HCT116 (cell line): Measurements from ENCODE around the gene FRMD4B. TPM values are rescaled to one million over a fixed set of nuclear protein-coding genes. Genes with fewer than 3 reads are reported as not detected.

Source experiments
- ATAC-seq: fragments of 200-7000 bp; cut with Tn5 transposase; 2 replicates; pipeline ENCODE4 v1.9.1; 2020; ENCODE audit warnings: mild to moderate bottlenecking, moderate library complexity
- BruUV-seq: library from RNA; stranded (reverse); fragments of 400-500 nt; replicated peaks from 2 replicates; lab custom pipeline; 2021; lab: Mats Ljungman, UMichigan
- CTCF ChIA-PET: fragments of 300-600 bp; sonication (Branson Sonifier 250); formaldehyde crosslinking; loops from one replicate; lab custom pipeline; 2021; ENCODE audit warnings: antibody characterized with exemption; lab: Charles Lee
- POLR2A ChIA-PET: fragments of 300-600, 350-600 bp; sonication (Branson Sonifier 250); formaldehyde crosslinking; loops from one replicate; lab custom pipeline; 2021; ENCODE audit warnings: antibody characterized with exemption; lab: Charles Lee
- RAD21 ChIA-PET, 2 experiments: fragments of 300-600 bp; sonication (Branson Sonifier 250); formaldehyde crosslinking; loops; one replicate each; lab custom pipeline; 2023; ENCODE audit warnings: low total read pairs in 2 of 2; ENCODE audit not compliant: uncharacterized antibody in 2 of 2, unreplicated experiment in 2 of 2, low non-redundant PET in 1 of 2; lab: Charles Lee
- DNase-seq: peaks from one replicate; pipeline ENCODE4 v3.0.0-alpha.2; 2010; ENCODE audit warnings: low read depth, low spot score
- H2AFZ ChIP-seq: fragments of 200-600 bp; shearing (Covaris generic), sonication (generic); 2 replicates; pipeline ENCODE4 v1.6.1; 2017; ENCODE audit warnings: low read depth, mixed run types, mixed read lengths, antibody characterized with exemption, low read length; ENCODE audit not compliant: poor library complexity, severe bottlenecking
- H3K27ac ChIP-seq: 2 replicates; pipeline ENCODE4 v1.5.1; 2012; ENCODE audit warnings: low read depth, low read length
- H3K27me3 ChIP-seq: fragments of 200-600 bp; sonication (generic); 2 replicates; pipeline ENCODE4 v1.6.1; 2016; ENCODE audit warnings: mixed run types, low read length, mixed read lengths; ENCODE audit not compliant: insufficient read depth
- H3K36me3 ChIP-seq, 2 experiments: fragments of 200-500 bp in 1 of 2; fragments of 200-600 bp in 1 of 2; sonication (Bioruptor generic) in 1 of 2; sonication (generic) in 1 of 2; 2 replicates each; pipeline versions ENCODE4 v1.5.1 to v1.6.1; 2014 to 2016; ENCODE audit warnings: low read length in 2 of 2, inconsistent platforms in 1 of 2, mixed read lengths in 1 of 2, mixed run types in 1 of 2; ENCODE audit not compliant: insufficient read depth in 2 of 2, control insufficient read depth in 1 of 2
- H3K4me1 ChIP-seq, 2 experiments: fragments of 200-600 bp in 1 of 2; sonication (generic) in 1 of 2; 2 replicates each; pipeline versions ENCODE4 v1.5.1 to v1.6.1; 2012 to 2017; ENCODE audit warnings: low read length in 2 of 2, inconsistent platforms in 1 of 2, mild to moderate bottlenecking in 1 of 2, mixed read lengths in 1 of 2, mixed run types in 1 of 2, moderate library complexity in 1 of 2; ENCODE audit not compliant: insufficient read depth in 2 of 2, control insufficient read depth in 1 of 2
- H3K4me2 ChIP-seq: fragments of 200-600 bp; sonication (generic); 2 replicates; pipeline ENCODE4 v1.6.1; 2017; ENCODE audit warnings: mixed run types, low read length, mixed read lengths
- H3K4me3 ChIP-seq, 2 experiments: fragments of 200-600 bp in 1 of 2; sonication (generic) in 1 of 2; replicated peaks in 1 of 2; 2 replicates each; pipeline ENCODE4 v1.5.1; 2011 to 2016; ENCODE audit warnings: low read length in 2 of 2, control low read depth in 1 of 2, low read depth in 1 of 2, mild to moderate bottlenecking in 1 of 2, mixed read lengths in 1 of 2, mixed run types in 1 of 2
- H3K79me2 ChIP-seq: fragments of 200-600 bp; sonication (generic); 2 replicates; pipeline ENCODE4 v1.6.1; 2017; ENCODE audit warnings: mild to moderate bottlenecking, mixed run types, low read length, moderate library complexity, mixed read lengths; ENCODE audit not compliant: insufficient read depth
- H3K9ac ChIP-seq: fragments of 200-600 bp; sonication (generic); 2 replicates; pipeline ENCODE4 v1.6.1; 2016; ENCODE audit warnings: low read length, mixed read lengths
- H3K9me2 ChIP-seq: fragments of 200-600 bp; sonication (generic), shearing (Covaris generic); 2 replicates; pipeline ENCODE4 v1.6.1; 2017; ENCODE audit warnings: mixed run types, mild to moderate bottlenecking, moderate library complexity; ENCODE audit not compliant: insufficient read depth
- H3K9me3 ChIP-seq, 2 experiments: fragments of 200-500 bp in 1 of 2; fragments of 200-600 bp in 1 of 2; sonication (Bioruptor generic) in 1 of 2; sonication (generic) in 1 of 2; 2 replicates each; pipeline ENCODE4 v1.6.1; 2014 to 2017; ENCODE audit warnings: low read length in 2 of 2, mixed read lengths in 2 of 2, inconsistent platforms in 1 of 2, low read depth in 1 of 2, mild to moderate bottlenecking in 1 of 2, mixed run types in 1 of 2, moderate library complexity in 1 of 2; ENCODE audit not compliant: control insufficient read depth in 1 of 2, insufficient read depth in 1 of 2
- H4K20me1 ChIP-seq: fragments of 200-600 bp; sonication (generic), shearing (Covaris generic); 2 replicates; pipeline ENCODE4 v1.6.1; 2017; ENCODE audit warnings: mixed run types, mild to moderate bottlenecking, moderate library complexity; ENCODE audit not compliant: insufficient read depth
- CEBPB ChIP-seq: IDR thresholded peaks from 2 replicates; pipeline ENCODE4 v1.6.1; 2012; ENCODE audit warnings: low read depth
- EGR1 ChIP-seq: IDR thresholded peaks from 2 replicates; pipeline ENCODE4 v1.6.1; 2012; ENCODE audit warnings: low read depth
- ELF1 ChIP-seq: IDR thresholded peaks from 2 replicates; pipeline ENCODE4 v1.6.1; 2012; ENCODE audit warnings: low read depth, borderline replicate concordance
- EZH2 ChIP-seq: fragments of 200-600 bp; sonication (generic); IDR thresholded peaks from 2 replicates; pipeline ENCODE4 v1.6.1; 2017; ENCODE audit warnings: antibody characterized with exemption, mixed run types
- POLR2A ChIP-seq: IDR thresholded peaks from 2 replicates; pipeline ENCODE4 v1.7.0; 2011; ENCODE audit warnings: borderline replicate concordance; ENCODE audit not compliant: insufficient read depth, insufficient read length; ENCODE audit errors: extremely low read depth
- POLR2AphosphoS5 ChIP-seq: IDR thresholded peaks from 2 replicates; pipeline ENCODE4 v1.6.1; 2011; ENCODE audit warnings: mild to moderate bottlenecking, low read depth, low read length, moderate library complexity
- RAD21 ChIP-seq: IDR thresholded peaks from 2 replicates; pipeline ENCODE4 v1.6.1; 2012; ENCODE audit warnings: low read depth, mild to moderate bottlenecking
- SRF ChIP-seq: IDR thresholded peaks from 2 replicates; pipeline ENCODE4 v1.6.1; 2012; ENCODE audit warnings: low read depth
- TCF7L2 ChIP-seq: IDR thresholded peaks from 2 replicates; pipeline ENCODE4 v1.7.0; 2011; ENCODE audit warnings: borderline replicate concordance, inconsistent platforms; ENCODE audit not compliant: insufficient read depth, insufficient read length; ENCODE audit errors: extremely low read depth
- YY1 ChIP-seq: IDR thresholded peaks from 2 replicates; pipeline ENCODE4 v1.6.1; 2011; ENCODE audit warnings: low read length, low read depth, moderate library complexity, mild to moderate bottlenecking; ENCODE audit not compliant: insufficient replicate concordance; ENCODE audit errors: extremely low read depth
- ZFX ChIP-seq: fragments of 450-650 bp; IDR thresholded peaks from 2 replicates; pipeline ENCODE4 v1.6.1; 2017
- ZNF274 ChIP-seq: fragments of 200-500 bp; sonication (Bioruptor generic); IDR thresholded peaks from 2 replicates; pipeline ENCODE4 v1.6.1; 2014; ENCODE audit warnings: mild to moderate bottlenecking, low read depth, low read length, inconsistent platforms
- intact Hi-C: fragments of 100-400 bp; cut with micrococcal nuclease; formaldehyde crosslinking; loops from 2 replicates; pipeline ENCODE4 v1.10.0; 2022
- total RNA-seq: library from RNA; stranded (reverse); gene quantifications from one replicate; pipeline ENCODE4 v1.2.1, GENCODE V29; 2021; ENCODE audit not compliant: unreplicated experiment
- TF ChIP-seq, protein P1 (sequence below): IDR thresholded peaks from 2 replicates; pipeline ENCODE4 v1.6.1; 2012; ENCODE audit warnings: low read depth
- TF ChIP-seq, protein P2 (sequence below): IDR thresholded peaks from 2 replicates; pipeline ENCODE4 v1.6.1; 2012
- TF ChIP-seq, protein P3 (sequence below): IDR thresholded peaks from 2 replicates; pipeline ENCODE4 v1.6.1; 2011; ENCODE audit warnings: mild to moderate bottlenecking, low read length, moderate library complexity; ENCODE audit not compliant: insufficient replicate concordance; ENCODE audit errors: extremely low read depth
- TF ChIP-seq, protein P4 (sequence below), 3 experiments: fragments of 200-600 bp in 1 of 3; sonication (generic) in 1 of 3; IDR thresholded peaks in 2 of 3; conservative IDR thresholded peaks in 1 of 3; 2 replicates each; pipeline ENCODE4 v1.5.1; 2012 to 2017; ENCODE audit warnings: low read depth in 2 of 3, low read length in 2 of 3, antibody characterized with exemption in 1 of 3, borderline replicate concordance in 1 of 3, control low read depth in 1 of 3, mild to moderate bottlenecking in 1 of 3, mixed read lengths in 1 of 3, mixed run types in 1 of 3, moderate library complexity in 1 of 3; ENCODE audit not compliant: insufficient read depth in 1 of 3

FRMD4B gene
- total RNA-seq, 1 experiment from 2014 or later, result 2.0 TPM

DNA sequence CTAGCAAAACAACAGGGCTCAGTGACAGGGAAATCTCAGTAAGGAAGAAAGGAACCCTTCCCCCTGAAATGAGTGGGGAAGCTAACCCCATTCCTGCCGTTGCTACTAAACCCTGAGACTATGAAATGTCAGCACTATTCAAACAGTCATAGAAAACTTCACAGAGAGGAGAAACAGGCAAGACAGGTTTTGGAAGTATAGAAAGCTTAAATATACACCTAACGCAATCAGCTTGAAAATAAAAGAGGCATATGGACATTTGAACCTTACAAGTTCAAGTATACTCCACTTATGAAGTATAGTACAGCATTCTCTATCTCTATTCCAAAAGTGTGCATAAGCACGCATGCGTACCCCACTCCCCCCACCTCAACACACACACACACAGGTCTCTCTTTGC is 17.6 kb upstream of the FRMD4B start:
- H3K79me2 ChIP-seq, result no peaks in the 10 kb centered on the region
- TF ChIP-seq, protein P1, sequence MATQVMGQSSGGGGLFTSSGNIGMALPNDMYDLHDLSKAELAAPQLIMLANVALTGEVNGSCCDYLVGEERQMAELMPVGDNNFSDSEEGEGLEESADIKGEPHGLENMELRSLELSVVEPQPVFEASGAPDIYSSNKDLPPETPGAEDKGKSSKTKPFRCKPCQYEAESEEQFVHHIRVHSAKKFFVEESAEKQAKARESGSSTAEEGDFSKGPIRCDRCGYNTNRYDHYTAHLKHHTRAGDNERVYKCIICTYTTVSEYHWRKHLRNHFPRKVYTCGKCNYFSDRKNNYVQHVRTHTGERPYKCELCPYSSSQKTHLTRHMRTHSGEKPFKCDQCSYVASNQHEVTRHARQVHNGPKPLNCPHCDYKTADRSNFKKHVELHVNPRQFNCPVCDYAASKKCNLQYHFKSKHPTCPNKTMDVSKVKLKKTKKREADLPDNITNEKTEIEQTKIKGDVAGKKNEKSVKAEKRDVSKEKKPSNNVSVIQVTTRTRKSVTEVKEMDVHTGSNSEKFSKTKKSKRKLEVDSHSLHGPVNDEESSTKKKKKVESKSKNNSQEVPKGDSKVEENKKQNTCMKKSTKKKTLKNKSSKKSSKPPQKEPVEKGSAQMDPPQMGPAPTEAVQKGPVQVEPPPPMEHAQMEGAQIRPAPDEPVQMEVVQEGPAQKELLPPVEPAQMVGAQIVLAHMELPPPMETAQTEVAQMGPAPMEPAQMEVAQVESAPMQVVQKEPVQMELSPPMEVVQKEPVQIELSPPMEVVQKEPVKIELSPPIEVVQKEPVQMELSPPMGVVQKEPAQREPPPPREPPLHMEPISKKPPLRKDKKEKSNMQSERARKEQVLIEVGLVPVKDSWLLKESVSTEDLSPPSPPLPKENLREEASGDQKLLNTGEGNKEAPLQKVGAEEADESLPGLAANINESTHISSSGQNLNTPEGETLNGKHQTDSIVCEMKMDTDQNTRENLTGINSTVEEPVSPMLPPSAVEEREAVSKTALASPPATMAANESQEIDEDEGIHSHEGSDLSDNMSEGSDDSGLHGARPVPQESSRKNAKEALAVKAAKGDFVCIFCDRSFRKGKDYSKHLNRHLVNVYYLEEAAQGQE, result no peak
- TF ChIP-seq YY1, result no peak
- TF ChIP-seq POLR2A, result no peak
- TF ChIP-seq ELF1, result no peak
- no peak for TF ChIP-seq EGR1
- TF ChIP-seq, protein P2, sequence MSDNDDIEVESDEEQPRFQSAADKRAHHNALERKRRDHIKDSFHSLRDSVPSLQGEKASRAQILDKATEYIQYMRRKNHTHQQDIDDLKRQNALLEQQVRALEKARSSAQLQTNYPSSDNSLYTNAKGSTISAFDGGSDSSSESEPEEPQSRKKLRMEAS, result no peak
- TF ChIP-seq CEBPB, result no peak
- TF ChIP-seq, protein P3, sequence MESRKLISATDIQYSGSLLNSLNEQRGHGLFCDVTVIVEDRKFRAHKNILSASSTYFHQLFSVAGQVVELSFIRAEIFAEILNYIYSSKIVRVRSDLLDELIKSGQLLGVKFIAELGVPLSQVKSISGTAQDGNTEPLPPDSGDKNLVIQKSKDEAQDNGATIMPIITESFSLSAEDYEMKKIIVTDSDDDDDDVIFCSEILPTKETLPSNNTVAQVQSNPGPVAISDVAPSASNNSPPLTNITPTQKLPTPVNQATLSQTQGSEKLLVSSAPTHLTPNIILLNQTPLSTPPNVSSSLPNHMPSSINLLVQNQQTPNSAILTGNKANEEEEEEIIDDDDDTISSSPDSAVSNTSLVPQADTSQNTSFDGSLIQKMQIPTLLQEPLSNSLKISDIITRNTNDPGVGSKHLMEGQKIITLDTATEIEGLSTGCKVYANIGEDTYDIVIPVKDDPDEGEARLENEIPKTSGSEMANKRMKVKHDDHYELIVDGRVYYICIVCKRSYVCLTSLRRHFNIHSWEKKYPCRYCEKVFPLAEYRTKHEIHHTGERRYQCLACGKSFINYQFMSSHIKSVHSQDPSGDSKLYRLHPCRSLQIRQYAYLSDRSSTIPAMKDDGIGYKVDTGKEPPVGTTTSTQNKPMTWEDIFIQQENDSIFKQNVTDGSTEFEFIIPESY, result no peak
- TF ChIP-seq ZFX, result no peak
- no peak for TF ChIP-seq ZNF274
- no peak for TF ChIP-seq POLR2AphosphoS5
- no peak for TF ChIP-seq RAD21
- TF ChIP-seq EZH2, result no peak
- TF ChIP-seq SRF, result no peak
- no peak for TF ChIP-seq TCF7L2
- TF ChIP-seq, protein P4, sequence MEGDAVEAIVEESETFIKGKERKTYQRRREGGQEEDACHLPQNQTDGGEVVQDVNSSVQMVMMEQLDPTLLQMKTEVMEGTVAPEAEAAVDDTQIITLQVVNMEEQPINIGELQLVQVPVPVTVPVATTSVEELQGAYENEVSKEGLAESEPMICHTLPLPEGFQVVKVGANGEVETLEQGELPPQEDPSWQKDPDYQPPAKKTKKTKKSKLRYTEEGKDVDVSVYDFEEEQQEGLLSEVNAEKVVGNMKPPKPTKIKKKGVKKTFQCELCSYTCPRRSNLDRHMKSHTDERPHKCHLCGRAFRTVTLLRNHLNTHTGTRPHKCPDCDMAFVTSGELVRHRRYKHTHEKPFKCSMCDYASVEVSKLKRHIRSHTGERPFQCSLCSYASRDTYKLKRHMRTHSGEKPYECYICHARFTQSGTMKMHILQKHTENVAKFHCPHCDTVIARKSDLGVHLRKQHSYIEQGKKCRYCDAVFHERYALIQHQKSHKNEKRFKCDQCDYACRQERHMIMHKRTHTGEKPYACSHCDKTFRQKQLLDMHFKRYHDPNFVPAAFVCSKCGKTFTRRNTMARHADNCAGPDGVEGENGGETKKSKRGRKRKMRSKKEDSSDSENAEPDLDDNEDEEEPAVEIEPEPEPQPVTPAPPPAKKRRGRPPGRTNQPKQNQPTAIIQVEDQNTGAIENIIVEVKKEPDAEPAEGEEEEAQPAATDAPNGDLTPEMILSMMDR (IDR thresholded peaks at IDR 0.05 in 2 of 3, conservative IDR thresholded peaks at IDR 0.05 in 1 of 3; ENCODE audit: borderline replicate concordance in 1 of 3, insufficient read depth in 1 of 3, low read depth in 2 of 3, low read length in 2 of 3), result no peak
- no peaks in the 10 kb centered on the region for H3K9me2 ChIP-seq
- H3K36me3 ChIP-seq, result no peaks in the 10 kb centered on the region
- CTCF ChIA-PET, result no interaction called here
- no peak overlapping the region for H2AFZ ChIP-seq
- ATAC-seq (no peak), DNase-seq (no peak)
- H3K4me3 ChIP-seq, result no peak overlapping the region
- BruUV-seq, result no TSS peak
- H4K20me1 ChIP-seq, result no peaks in the 10 kb centered on the region
- intact Hi-C loops, result no loop called here
- POLR2A ChIA-PET, result no interaction called here
- peaks cover 4% of the 10 kb centered on the region; the same call in 1 of the 2 replicates for H3K27me3 ChIP-seq
- no peak overlapping the region for H3K27ac ChIP-seq
- RAD21 ChIA-PET, result no interaction called here
- H3K9ac ChIP-seq, result no peak overlapping the region
- H3K4me1 ChIP-seq, result no peaks in the 10 kb centered on the region
- peaks cover 4% of the 10 kb centered on the region in 2 experiments; a peak in 1 of 4 replicates for H3K9me3 ChIP-seq
- H3K4me2 ChIP-seq, result no peak overlapping the region
